Smooth muscle cell (in vitro differentiated cells): ENCODE results near the gene EGFL6. TPM values are rescaled to one million over a fixed set of nuclear protein-coding genes. Genes with fewer than 3 reads are reported as not detected.

ENCODE experiments used
- DNase-seq: peaks from one replicate; lab custom pipeline; 2025; ENCODE audit not compliant: unreplicated experiment; lab: John Stamatoyannopoulos, UW
- H2AFZ ChIP-seq: fragments of 200-600 bp; sonication (generic); 2 replicates; pipeline ENCODE4 v1.6.0; 2016; ENCODE audit warnings: antibody characterized with exemption, low read depth, mild to moderate bottlenecking
- H3F3A ChIP-seq: fragments of 200-600 bp; sonication (generic); 2 replicates; pipeline ENCODE4 v1.6.0; 2017; ENCODE audit warnings: antibody characterized with exemption, low read depth
- H3K27ac ChIP-seq: fragments of 200-600 bp; sonication (generic); 2 replicates; pipeline ENCODE4 v1.5.1; 2016; ENCODE audit warnings: low read depth, mild to moderate bottlenecking
- H3K27me3 ChIP-seq: fragments of 200-600 bp; sonication (generic); 2 replicates; pipeline ENCODE4 v1.6.1; 2016; ENCODE audit warnings: low read depth, mild to moderate bottlenecking
- H3K36me3 ChIP-seq: fragments of 200-600 bp; sonication (generic); 2 replicates; pipeline ENCODE4 v1.5.1; 2016; ENCODE audit warnings: low read depth
- H3K4me1 ChIP-seq: fragments of 200-600 bp; sonication (generic); 2 replicates; pipeline ENCODE4 v1.5.1; 2016; ENCODE audit warnings: low read depth
- H3K4me2 ChIP-seq: fragments of 200-600 bp; sonication (generic); 2 replicates; pipeline ENCODE4 v1.6.0; 2016; ENCODE audit warnings: mild to moderate bottlenecking
- H3K4me3 ChIP-seq: fragments of 200-600 bp; sonication (generic); 2 replicates; pipeline ENCODE4 v1.5.1; 2016; ENCODE audit warnings: mild to moderate bottlenecking
- H3K79me2 ChIP-seq: fragments of 200-600 bp; sonication (generic); 2 replicates; pipeline ENCODE4 v1.6.0; 2016; ENCODE audit warnings: low read depth, mild to moderate bottlenecking
- H3K9ac ChIP-seq: fragments of 200-600 bp; sonication (generic); 2 replicates; pipeline ENCODE4 v1.6.0; 2016; ENCODE audit warnings: low read depth
- H3K9me3 ChIP-seq: fragments of 200-600 bp; sonication (generic); replicated peaks from 2 replicates; pipeline ENCODE4 v1.5.1; 2016; ENCODE audit warnings: low read depth
- H4K20me1 ChIP-seq: fragments of 200-600 bp; sonication (generic); 2 replicates; pipeline ENCODE4 v1.6.0; 2016; ENCODE audit warnings: low read depth
- CTCF ChIP-seq: fragments of 200-600 bp; sonication (generic); IDR thresholded peaks from 2 replicates; pipeline ENCODE4 v1.5.1; 2017; ENCODE audit warnings: borderline replicate concordance, mild to moderate bottlenecking, antibody characterized with exemption; ENCODE audit not compliant: insufficient read depth, poor library complexity, severe bottlenecking
- WGBS: methylation state at CpG from one replicate; pipeline ENCODE4 v1.1.7; 2016; ENCODE audit warnings: low lambda C conversion rate; 5-methylcytosine and 5-hydroxymethylcytosine counted together
- polyA plus RNA-seq: library from polyadenylated mRNA; unstranded; fragments of >200 nt; fragmentation: Nextera tagmentation; extraction: Ambion mirVana; gene quantifications from 2 replicates; pipeline ENCODE4 v1.2.1, GENCODE V29; 2016
- total RNA-seq: library from RNA; depleted of rRNA; stranded (reverse); fragments of >200 nt; gene quantifications from 2 replicates; pipeline ENCODE4 v1.2.3, GENCODE V29; 2014

Gene EGFL6
- total and polyA plus RNA-seq, 2 experiments from 2014 or later, result 213 to 350 TPM

- Histone ChIP-seq H3K79me2 (peaks cover 25% of the 10 kb centered on the region), H3K4me1 (no peaks in the 10 kb centered on the region), H4K20me1 (no peaks in the 10 kb centered on the region), H3K4me2 (no peak overlapping the region), H3K9me3 (no peaks in the 10 kb centered on the region), H3K27ac (no peak overlapping the region), H3K27me3 (no peaks in the 10 kb centered on the region), H3F3A (no peaks in the 10 kb centered on the region), H2AFZ (no peak overlapping the region), H3K36me3 (no peaks in the 10 kb centered on the region), H3K4me3 (no peak overlapping the region), H3K9ac (no peak overlapping the region)
- DNase-seq, result no peak
- TF ChIP-seq CTCF, result no peak
- 76% methylated on average over 4 of the region's 4 CpGs for WGBS
Measured at GRCh38 chrX:13581554-13581953, 12.2 kb downstream of the EGFL6 start.

GRCh38 chrX:13587786-13588477 lies 18.5 kb downstream of the EGFL6 start:
- H3K4me2 ChIP-seq, result peak overlapping the region; percentile 11
- no peaks in the 10 kb centered on the region for H3K36me3 ChIP-seq
- no peak overlapping the region for H2AFZ ChIP-seq
- no peak overlapping the region for H3K9ac ChIP-seq
- peaks cover 8% of the 10 kb centered on the region for H3K79me2 ChIP-seq
- H3K27me3 ChIP-seq, result no peaks in the 10 kb centered on the region
- no peak overlapping the region for H3K27ac ChIP-seq
- DNase-seq, result no peak
- no peaks in the 10 kb centered on the region for H3K4me1 ChIP-seq
- H3K4me3 ChIP-seq, result no peak overlapping the region
- 59% methylated on average over 3 of the region's 3 CpGs for WGBS
- H3K9me3 ChIP-seq, result no peaks in the 10 kb centered on the region
- H3F3A ChIP-seq, result no peaks in the 10 kb centered on the region
- no peak for TF ChIP-seq CTCF
- H4K20me1 ChIP-seq, result no peaks in the 10 kb centered on the region

DNA sequence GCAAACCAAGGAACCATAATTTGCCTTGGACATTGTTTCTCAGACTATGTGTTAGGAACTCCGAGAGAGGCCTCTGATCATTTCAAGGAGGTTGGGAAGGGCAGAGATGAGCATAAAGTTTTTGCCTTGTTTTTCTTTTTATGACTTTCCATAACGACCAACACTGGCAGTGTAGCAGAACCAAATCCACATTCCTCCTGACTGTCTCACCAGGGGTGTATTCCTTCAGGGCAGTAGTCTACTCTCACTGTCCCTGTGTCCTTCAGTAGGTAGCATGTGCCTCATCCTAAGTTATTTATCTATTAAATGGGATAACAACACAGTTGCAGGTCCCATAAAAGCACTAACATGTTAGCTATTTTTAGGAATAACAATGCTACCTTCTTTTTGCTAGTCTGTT lies 20.8 kb downstream of the EGFL6 start:
- no peak for DNase-seq
- Histone ChIP-seq H3K27ac (no peak overlapping the region), H3K9ac (no peak overlapping the region), H3K27me3 (no peaks in the 10 kb centered on the region), H3F3A (no peaks in the 10 kb centered on the region), H3K4me2 (no peak overlapping the region), H2AFZ (no peak overlapping the region), H4K20me1 (no peaks in the 10 kb centered on the region), H3K79me2 (peaks cover 6% of the 10 kb centered on the region), H3K36me3 (no peaks in the 10 kb centered on the region), H3K9me3 (no peaks in the 10 kb centered on the region), H3K4me1 (no peaks in the 10 kb centered on the region), H3K4me3 (no peak overlapping the region)
- TF ChIP-seq CTCF, result no peak
- WGBS, result 52% methylated on average over 2 of the region's 2 CpGs

GRCh38 chrX:13590914-13591313 lies 21.5 kb downstream of the EGFL6 start:
- no peak for TF ChIP-seq CTCF
- H3K9me3 ChIP-seq, result no peaks in the 10 kb centered on the region
- no peak overlapping the region for H2AFZ ChIP-seq
- H3F3A ChIP-seq, result no peaks in the 10 kb centered on the region
- no peaks in the 10 kb centered on the region for H4K20me1 ChIP-seq
- H3K4me2 ChIP-seq, result no peak overlapping the region
- 79% methylated on average over 5 of the region's 5 CpGs for WGBS
- no peak overlapping the region for H3K4me3 ChIP-seq
- H3K27me3 ChIP-seq, result no peaks in the 10 kb centered on the region
- no peak overlapping the region for H3K27ac ChIP-seq
- no peak overlapping the region for H3K9ac ChIP-seq
- no peaks in the 10 kb centered on the region for H3K4me1 ChIP-seq
- H3K79me2 ChIP-seq, result no peaks in the 10 kb centered on the region
- DNase-seq, result no peak
- H3K36me3 ChIP-seq, result no peaks in the 10 kb centered on the region
